CD4-positive, alpha-beta T cell (primary cell): Measurements from ENCODE around the gene FOXB2. TPM values are rescaled to one million over a fixed set of nuclear protein-coding genes. Genes with fewer than 3 reads are reported as not detected.

ENCODE experiments used
- ATAC-seq: fragments of 200-7000 bp; cut with Tn5 transposase; one replicate; pipeline ENCODE4 v1.10.0; 2022; ENCODE audit warnings: mild to moderate bottlenecking; ENCODE audit not compliant: poor library complexity
- CTCF ChIA-PET: fragments of 350-600 bp; sonication (Branson Sonifier 250); formaldehyde crosslinking; loops from one replicate; lab custom pipeline; 2021; ENCODE audit warnings: antibody characterized with exemption, inconsistent platforms; lab: Charles Lee
- POLR2A ChIA-PET: fragments of 350-600 bp; sonication (Branson Sonifier 250); formaldehyde crosslinking; loops from one replicate; lab custom pipeline; 2021; ENCODE audit warnings: antibody characterized with exemption, inconsistent platforms; lab: Charles Lee
- DNase-seq, 14 experiments: peaks; one replicate each; pipeline ENCODE4 v3.0.0-alpha.2; 2013 to 2020; ENCODE audit warnings: mixed read lengths in 2 of 14
- H3K27ac ChIP-seq, 2 donors: one replicate each; pipeline versions ENCODE4 v1.5.1 to v1.7.0; 2013; ENCODE audit warnings: low read length in 2 of 2, low read depth in 1 of 2, mild to moderate bottlenecking in 1 of 2
- H3K27me3 ChIP-seq, 2 experiments: 1 replicate in 1 of 2; 2 replicates in 1 of 2; pipeline versions ENCODE4 v1.6.1 to v1.7.0; 2013; ENCODE audit warnings: low read length in 2 of 2, control low read depth in 1 of 2, mild to moderate bottlenecking in 1 of 2, moderate library complexity in 1 of 2; ENCODE audit not compliant: insufficient read depth in 2 of 2, control insufficient read depth in 1 of 2
- H3K36me3 ChIP-seq: one replicate; pipeline ENCODE4 v1.6.1; 2013; ENCODE audit warnings: low read length, control low read depth; ENCODE audit not compliant: insufficient read depth
- H3K4me1 ChIP-seq: one replicate; pipeline ENCODE4 v1.6.1; 2013; ENCODE audit warnings: low read length, control low read depth; ENCODE audit not compliant: insufficient read depth
- H3K4me3 ChIP-seq: one replicate; pipeline ENCODE4 v1.5.1; 2013; ENCODE audit warnings: mild to moderate bottlenecking, low read length, moderate library complexity
- H3K9me3 ChIP-seq, 2 experiments: 1 replicate in 1 of 2; 2 replicates in 1 of 2; pipeline versions ENCODE4 v1.6.1 to v1.7.0; 2013; ENCODE audit warnings: low read length in 2 of 2, mild to moderate bottlenecking in 2 of 2, control low read depth in 1 of 2, moderate library complexity in 1 of 2; ENCODE audit not compliant: control insufficient read depth in 1 of 2, insufficient read depth in 1 of 2
- H3K27ac Mint-ChIP-seq: one replicate; pipeline ENCODE4 v1.8.0; 2020; ENCODE audit warnings: mixed read lengths
- H3K27me3 Mint-ChIP-seq: one replicate; pipeline ENCODE4 v1.8.0; 2021; ENCODE audit warnings: mixed read lengths
- H3K36me3 Mint-ChIP-seq: one replicate; pipeline ENCODE4 v1.8.0; 2021; ENCODE audit warnings: low read depth, mixed read lengths
- H3K4me1 Mint-ChIP-seq: one replicate; pipeline ENCODE4 v1.8.0; 2021; ENCODE audit warnings: low read depth, mixed read lengths
- H3K4me3 Mint-ChIP-seq: one replicate; pipeline ENCODE4 v1.8.0; 2020; ENCODE audit warnings: mild to moderate bottlenecking, mixed read lengths
- H3K9me3 Mint-ChIP-seq: one replicate; pipeline ENCODE4 v1.8.0; 2020; ENCODE audit warnings: mixed read lengths
- CTCF ChIP-seq: fragments of 200-600 bp; IDR thresholded peaks from one replicate; pipeline ENCODE4 v1.8.0; 2022; ENCODE audit warnings: antibody characterized with exemption, mild to moderate bottlenecking
- intact Hi-C, 2 experiments: fragments of 100-400 bp; cut with DNase I in 1 of 2; cut with micrococcal nuclease in 1 of 2; formaldehyde crosslinking; loops; one replicate each; pipeline versions ENCODE4 v1.15.1 to v1.9.0; 2023 to 2025; cut with DNase I, micrococcal nuclease
- total RNA-seq, 174 experiments: library from RNA in 2 of 174; stranded (reverse) in 2 of 174; gene quantifications; one replicate each; pipeline ENCODE4 v1.2.3 and lab custom pipeline; 2021 to 2026

The FOXB2 gene
- total RNA-seq, 2 experiments from 2014 or later, result not detected

- TF ChIP-seq CTCF, result no peak
- ATAC-seq (no peak), DNase-seq (no peak)
- intact Hi-C loops, result no loop called here
- Histone ChIP-seq H3K27me3 (peaks cover 5 to 11% of the 10 kb centered on the region in 2 experiments), H3K36me3 (no peaks in the 10 kb centered on the region), H3K9me3 (no peaks in the 10 kb centered on the region), H3K4me1 (no peaks in the 10 kb centered on the region), H3K4me3 (no peak overlapping the region), H3K27ac (no peak overlapping the region)
- ChIA-PET CTCF (no interaction called here), POLR2A (no interaction called here)
- Mint-ChIP-seq H3K4me1 (no peaks in the 10 kb centered on the region), H3K27ac (no peak overlapping the region), H3K36me3 (no peaks in the 10 kb centered on the region), H3K4me3 (no peak overlapping the region), H3K27me3 (peaks cover 77% of the 10 kb centered on the region), H3K9me3 (no peaks in the 10 kb centered on the region)
Measured at GRCh38 chr9:77003366-77003765, 16.1 kb upstream of the FOXB2 start.

- CTCF ChIA-PET, result no interaction called here
- no peak for DNase-seq
- peaks cover 76% of the 10 kb centered on the region for H3K27me3 Mint-ChIP-seq
- Histone ChIP-seq H3K4me3 (no peak overlapping the region), H3K27me3 (peaks cover 5 to 18% of the 10 kb centered on the region in 2 experiments), H3K9me3 (no peaks in the 10 kb centered on the region), H3K36me3 (no peaks in the 10 kb centered on the region), H3K4me1 (no peaks in the 10 kb centered on the region), H3K27ac (no peak overlapping the region)
- TF ChIP-seq CTCF, result no peak
- H3K4me1 Mint-ChIP-seq, result no peaks in the 10 kb centered on the region
- no peaks in the 10 kb centered on the region for H3K9me3 Mint-ChIP-seq
- H3K27ac Mint-ChIP-seq, result no peak overlapping the region
- H3K36me3 Mint-ChIP-seq, result no peaks in the 10 kb centered on the region
- intact Hi-C loops, result no loop called here
- POLR2A ChIA-PET, result no interaction called here
- H3K4me3 Mint-ChIP-seq, result no peak overlapping the region
- no peak for ATAC-seq
Measured at GRCh38 chr9:77005216-77005615, 14.2 kb upstream of the FOXB2 start.

DNA sequence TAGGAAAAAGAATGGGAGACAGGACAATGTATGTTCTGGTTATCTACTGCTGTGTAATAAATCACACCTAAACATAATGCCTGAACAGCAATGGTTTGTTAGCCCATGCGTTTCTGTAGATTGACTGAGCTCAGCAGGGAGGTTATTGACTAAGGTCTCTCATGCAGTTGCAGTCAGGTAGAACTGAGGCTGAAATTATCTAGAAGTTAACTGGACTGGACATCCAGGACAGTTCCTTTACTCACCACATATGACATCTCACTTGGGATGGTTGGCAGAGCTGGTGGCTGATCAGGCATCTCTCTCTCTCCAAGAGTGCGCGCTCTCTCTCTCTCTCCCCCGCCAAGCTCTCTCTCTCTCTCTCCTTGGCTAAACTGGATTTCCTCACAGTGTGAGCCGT, 8.9 kb upstream of the FOXB2 start:
- intact Hi-C loops, result loop anchor here (5.0 to 10.0 kb wide), 2 partner anchors 563 to 566 kb away; no protein-coding TSS in a partner anchor
- H3K9me3 ChIP-seq, result peaks cover 0 to 22% of the 10 kb centered on the region in 2 experiments

More for the DNA sequence above, 8.9 kb upstream of the FOXB2 start:
- ATAC-seq, result no peak
- Mint-ChIP-seq H3K4me1 (peaks cover 9% of the 10 kb centered on the region), H3K27ac (no peak overlapping the region), H3K36me3 (no peaks in the 10 kb centered on the region), H3K27me3 (peaks cover 77% of the 10 kb centered on the region), H3K4me3 (no peak overlapping the region), H3K9me3 (no peaks in the 10 kb centered on the region)
- H3K4me1 ChIP-seq, result peaks cover 7% of the 10 kb centered on the region
- H3K27me3 ChIP-seq, result peaks cover 42 to 54% of the 10 kb centered on the region in 2 experiments
- no peak overlapping the region for H3K27ac ChIP-seq
- no peak for TF ChIP-seq CTCF
- no peak for DNase-seq
- H3K36me3 ChIP-seq, result no peaks in the 10 kb centered on the region
- ChIA-PET POLR2A (no interaction called here), CTCF (no interaction called here)
- H3K4me3 ChIP-seq, result no peak overlapping the region
